HAP-1 (cell line): ENCODE measurements around the gene ETV2.

Experiments used
- DNase-seq, 2 experiments: peaks; one replicate each; pipeline ENCODE4 v3.0.0-alpha.2; 2016 to 2020; ENCODE audit warnings: low spot score in 2 of 2
- H3K27me3 ChIP-seq: fragments of 250-450 bp; sonication (Bioruptor Pico); 2 replicates; pipeline ENCODE4 v1.5.1; 2020; ENCODE audit warnings: low read depth, mild to moderate bottlenecking, moderate library complexity
- H3K36me3 ChIP-seq: fragments of 250-450 bp; sonication (Bioruptor Pico); replicated peaks from 2 replicates; pipeline ENCODE4 v1.5.1; 2020; ENCODE audit warnings: mild to moderate bottlenecking
- H3K4me1 ChIP-seq: fragments of 250-450 bp; sonication (Bioruptor Pico); 2 replicates; pipeline ENCODE4 v1.5.1; 2020; ENCODE audit warnings: mild to moderate bottlenecking
- H3K4me3 ChIP-seq: fragments of 250-450 bp; sonication (Bioruptor Pico); 2 replicates; pipeline ENCODE4 v1.5.1; 2020; ENCODE audit warnings: mild to moderate bottlenecking, moderate library complexity
- H3K9me3 ChIP-seq: fragments of 250-450 bp; sonication (Bioruptor Pico); 2 replicates; pipeline ENCODE4 v1.5.1; 2020; ENCODE audit warnings: mild to moderate bottlenecking, moderate library complexity
- in situ Hi-C: fragments of 300-500 bp; cut with MboI; formaldehyde crosslinking; loops from 3 replicates; pipeline ENCODE4 v1.14.3; 2020; ENCODE audit warnings: low sequenced_read_pairs, inconsistent platforms, mixed read lengths

The ETV2 gene

DNA sequence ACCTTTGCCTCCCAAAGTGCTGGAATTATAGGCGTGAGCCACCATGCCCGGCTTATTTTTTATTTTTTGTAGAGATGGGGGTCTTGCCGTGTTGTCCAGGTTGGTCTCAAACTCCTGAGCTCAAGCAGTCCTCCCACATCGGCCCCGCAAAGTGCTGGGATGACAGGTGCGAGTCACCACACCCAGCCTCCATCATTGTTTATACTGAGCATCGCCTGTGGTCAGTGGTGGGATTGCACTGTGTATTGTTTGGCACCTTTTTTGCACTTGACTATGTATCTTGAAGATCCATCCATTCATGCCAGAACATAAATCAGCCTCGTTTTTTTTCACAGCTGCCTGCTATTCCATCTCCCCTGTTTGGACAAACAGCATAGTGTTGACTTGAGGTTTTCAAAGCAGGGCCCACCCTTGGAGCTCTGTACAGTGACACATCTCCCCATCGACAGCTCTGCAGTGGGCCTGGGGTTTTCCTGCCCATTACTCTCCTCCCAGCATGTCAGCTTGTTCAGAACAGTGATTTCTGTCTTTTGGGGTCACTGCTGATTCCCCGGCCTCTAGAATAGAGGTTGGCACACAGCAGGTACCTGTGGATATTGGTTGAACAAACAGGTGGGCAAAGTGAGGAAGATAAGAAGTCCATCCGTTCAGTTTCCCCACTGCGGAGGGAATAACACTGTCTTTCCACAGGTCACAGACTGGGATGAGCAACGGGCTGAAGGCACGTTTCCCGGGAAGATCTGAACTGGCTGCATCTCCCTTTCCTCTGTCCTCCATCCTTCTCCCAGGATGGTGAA, 16.6 kb downstream of the ETV2 start:
- peaks cover 50% of the 10 kb centered on the region for H3K36me3 ChIP-seq
- DNase-seq: no peak
- H3K9me3 ChIP-seq: no peaks in the 10 kb centered on the region
- H3K27me3 ChIP-seq: no peaks in the 10 kb centered on the region
- in situ Hi-C loops: no loop called here
- H3K4me1 ChIP-seq: no peaks in the 10 kb centered on the region
- no peak overlapping the region for H3K4me3 ChIP-seq

DNA sequence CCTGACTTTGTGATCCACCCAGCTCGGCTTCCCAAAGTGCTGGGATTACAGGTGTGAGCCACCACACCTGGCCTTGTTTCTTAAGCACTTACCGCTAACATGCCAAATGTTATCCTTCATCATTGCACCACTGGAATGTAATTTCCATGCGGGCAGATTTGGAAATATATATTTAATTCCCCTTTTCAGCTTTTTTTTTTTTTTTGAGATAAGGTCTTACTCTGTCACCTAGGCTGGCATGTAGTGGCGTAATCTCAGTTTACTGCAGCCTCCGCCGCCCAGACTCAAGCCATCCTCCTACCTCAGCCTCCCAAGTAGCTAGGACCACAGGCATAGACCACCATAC, 20.4 kb downstream of the ETV2 start:
- in situ Hi-C loops: no loop called here
- DNase-seq: no peak
- Histone ChIP-seq H3K9me3 (no peaks in the 10 kb centered on the region), H3K27me3 (no peaks in the 10 kb centered on the region), H3K4me1 (peaks cover 4% of the 10 kb centered on the region), H3K36me3 (peaks cover 15% of the 10 kb centered on the region), H3K4me3 (no peak overlapping the region)

DNA sequence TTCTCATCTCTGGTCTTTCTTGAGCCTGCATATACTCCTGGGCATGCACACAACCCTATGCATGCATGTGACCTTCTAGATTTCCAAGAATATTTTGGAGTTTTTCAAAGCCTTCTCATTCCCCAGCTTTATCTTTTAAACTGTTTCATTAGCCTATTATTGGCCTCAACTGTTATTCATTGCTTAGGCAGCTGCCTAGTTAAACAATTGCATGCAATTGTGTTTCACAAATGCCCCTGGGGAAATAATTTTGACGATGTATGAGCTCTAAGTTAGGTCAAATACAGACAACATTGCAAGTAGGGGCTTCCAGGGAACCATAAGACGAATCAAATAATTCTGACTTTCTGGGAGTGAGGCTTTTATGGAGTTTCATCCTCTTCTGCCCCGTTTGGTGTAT, 22.4 kb downstream of the ETV2 start:
- H3K27me3 ChIP-seq: 0 out of 2 replicates have a peak, but pooled peaks cover 1% of the 10 kb centered on the region
- H3K36me3 ChIP-seq: no peaks in the 10 kb centered on the region
- no peak for DNase-seq
- H3K4me3 ChIP-seq: no peak overlapping the region
- no peaks in the 10 kb centered on the region for H3K9me3 ChIP-seq
- H3K4me1 ChIP-seq: peaks cover 4% of the 10 kb centered on the region
- in situ Hi-C loops: no loop called here

DNA sequence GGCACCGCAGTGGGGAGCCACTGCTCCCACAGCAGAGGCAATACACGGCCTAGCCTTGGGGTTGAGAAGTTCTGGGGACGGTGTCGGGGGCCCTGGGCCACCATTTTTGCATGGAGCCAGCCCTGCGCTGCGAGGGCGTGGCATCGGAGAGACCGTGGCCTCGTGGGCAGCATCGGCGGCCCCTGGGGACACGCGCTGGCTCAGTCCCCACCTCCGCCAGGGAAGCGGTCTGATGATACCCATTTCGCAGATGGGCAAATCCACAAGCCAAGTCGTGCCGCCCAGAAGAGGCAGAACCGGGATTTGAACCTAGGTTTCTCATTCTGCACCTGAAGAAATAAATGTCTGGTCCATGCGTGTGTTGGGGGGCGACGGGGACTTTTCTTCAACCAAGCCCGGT, 23.6 kb downstream of the ETV2 start:
- in situ Hi-C loops: no loop called here
- Histone ChIP-seq H3K9me3 (no peaks in the 10 kb centered on the region), H3K27me3 (peaks cover 9% of the 10 kb centered on the region; the same call in 1 of the 2 replicates)

DNA sequence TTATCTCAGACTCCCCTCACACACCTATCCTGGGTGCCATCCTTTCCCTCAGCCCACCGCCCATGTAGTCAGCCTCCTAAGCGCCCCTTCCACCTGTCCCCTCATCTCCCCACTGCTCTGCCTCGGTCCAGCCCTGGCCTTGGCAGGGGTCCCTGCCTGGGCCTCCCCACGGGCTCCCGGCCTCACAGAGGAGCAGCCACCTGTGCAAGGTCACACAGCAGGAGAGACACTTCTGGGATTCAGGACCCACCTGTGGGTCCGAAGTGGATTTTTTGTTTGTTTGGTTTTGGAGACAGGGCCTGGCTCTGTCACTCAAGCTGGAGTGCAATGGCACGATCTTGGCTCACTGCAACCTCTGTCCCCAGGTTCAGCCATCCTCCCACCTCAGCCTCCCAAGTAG, 24.1 kb downstream of the ETV2 start:
- Histone ChIP-seq H3K36me3 (no peaks in the 10 kb centered on the region), H3K4me3 (no peak overlapping the region), H3K4me1 (peaks cover 4% of the 10 kb centered on the region), H3K27me3 (peaks cover 9% of the 10 kb centered on the region; the same call in 1 of the 2 replicates), H3K9me3 (no peaks in the 10 kb centered on the region)
- DNase-seq: no peak
- in situ Hi-C loops: no loop called here

More for the DNA sequence above, 23.6 kb downstream of the ETV2 start:
- DNase-seq: no peak
- Histone ChIP-seq H3K4me1 (peaks cover 4% of the 10 kb centered on the region), H3K36me3 (no peaks in the 10 kb centered on the region), H3K4me3 (no peak overlapping the region)

DNA sequence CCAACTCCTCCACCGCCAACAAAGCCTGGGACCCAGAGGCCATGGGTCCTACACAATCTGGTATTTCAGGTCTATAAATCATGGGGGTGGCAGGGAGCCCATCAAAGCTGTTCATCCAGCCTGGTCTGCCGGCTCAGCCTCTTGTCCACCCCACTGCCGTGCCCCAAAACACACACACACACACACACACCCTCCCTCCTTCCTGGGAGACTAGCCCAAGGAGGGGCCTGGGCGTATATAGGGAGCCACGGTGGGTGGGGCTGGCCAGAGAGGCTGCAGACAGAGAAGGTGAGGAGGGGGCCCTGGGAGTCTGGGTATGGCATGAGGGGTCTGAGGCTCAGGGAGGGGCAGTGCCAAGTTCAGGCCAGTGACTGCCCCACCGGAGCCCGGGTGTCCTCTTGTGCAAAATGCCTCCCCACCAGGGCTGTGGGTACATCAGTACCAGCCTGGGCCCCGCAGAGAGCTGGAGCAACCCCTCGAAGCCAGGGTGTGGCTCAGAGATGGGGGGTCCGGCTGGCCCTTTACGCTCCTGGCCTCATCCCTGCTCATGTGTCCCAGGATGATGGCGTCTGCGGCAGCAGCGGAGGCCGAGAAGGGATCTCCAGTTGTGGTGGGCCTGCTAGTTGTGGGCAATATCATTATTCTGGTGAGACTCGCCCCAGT, 24.8 kb downstream of the ETV2 start, which contains the start of gene UPK1A:
UPK1A (plus strand) TSS at position 267 of the 663 bp plus-strand sequence; CDS start at position 563, 296 bp downstream.
- peaks cover 4% of the 10 kb centered on the region for H3K4me1 ChIP-seq
- no peaks in the 10 kb centered on the region for H3K9me3 ChIP-seq
- DNase-seq: no peak
- no peaks in the 10 kb centered on the region for H3K36me3 ChIP-seq
- no peak within 1 kb of the TSS for H3K4me3 ChIP-seq
- H3K27me3 ChIP-seq: peaks cover 14% of the 10 kb centered on the region; the same call in 1 of the 2 replicates
- in situ Hi-C loops: no loop called here

DNA sequence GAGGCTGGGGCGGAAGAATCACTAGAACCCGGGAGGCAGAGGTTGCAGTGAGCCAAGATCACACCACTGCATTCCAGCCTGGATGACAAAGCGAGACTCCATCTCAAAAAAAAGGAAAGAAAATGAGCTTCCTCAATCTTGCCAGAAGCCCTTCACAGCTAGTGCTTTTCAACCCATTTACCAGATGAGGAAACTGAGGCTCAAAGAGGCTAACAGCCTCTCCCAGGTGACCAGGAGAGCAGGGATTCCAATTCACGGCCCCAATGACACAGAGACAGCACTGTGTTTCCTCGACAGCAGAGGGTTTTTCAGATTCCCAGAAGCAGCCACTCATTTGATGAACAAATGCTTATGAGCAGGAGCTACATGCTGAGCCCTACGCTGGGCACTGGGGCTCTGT, 28.0 kb downstream of the ETV2 start:
- Histone ChIP-seq H3K4me3 (no peak overlapping the region), H3K27me3 (peaks cover 21% of the 10 kb centered on the region; the same call in 1 of the 2 replicates), H3K9me3 (no peaks in the 10 kb centered on the region), H3K4me1 (0 out of 2 replicates have a peak, but pooled peaks cover 2% of the 10 kb centered on the region), H3K36me3 (no peaks in the 10 kb centered on the region)
- DNase-seq: no peak
- in situ Hi-C loops: no loop called here

DNA sequence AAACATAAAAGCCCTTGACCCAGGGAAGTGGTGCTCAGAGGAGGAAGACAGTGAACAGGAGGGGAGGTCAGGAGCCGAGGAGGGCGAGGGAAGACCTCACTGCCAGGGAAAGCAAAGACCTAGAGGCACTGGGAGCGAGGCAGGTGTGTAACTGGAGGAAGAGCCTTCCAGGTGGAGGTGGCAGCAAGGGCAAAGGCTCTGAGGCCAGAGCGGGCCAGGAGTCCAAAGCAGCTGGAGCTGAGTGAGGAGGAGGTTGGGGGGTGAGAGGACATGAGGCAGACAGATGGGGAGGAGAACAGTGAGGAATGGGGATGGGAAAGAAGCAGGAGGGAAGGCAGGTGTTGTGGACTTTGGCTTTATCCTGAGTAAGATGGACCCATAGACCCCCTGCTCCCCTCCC, 28.4 kb downstream of the ETV2 start:
- Histone ChIP-seq H3K36me3 (no peaks in the 10 kb centered on the region), H3K27me3 (peaks cover 21% of the 10 kb centered on the region; the same call in 1 of the 2 replicates), H3K9me3 (no peaks in the 10 kb centered on the region), H3K4me3 (no peak overlapping the region), H3K4me1 (0 out of 2 replicates have a peak, but pooled peaks cover 2% of the 10 kb centered on the region)
- DNase-seq: no peak
- in situ Hi-C loops: no loop called here

DNA sequence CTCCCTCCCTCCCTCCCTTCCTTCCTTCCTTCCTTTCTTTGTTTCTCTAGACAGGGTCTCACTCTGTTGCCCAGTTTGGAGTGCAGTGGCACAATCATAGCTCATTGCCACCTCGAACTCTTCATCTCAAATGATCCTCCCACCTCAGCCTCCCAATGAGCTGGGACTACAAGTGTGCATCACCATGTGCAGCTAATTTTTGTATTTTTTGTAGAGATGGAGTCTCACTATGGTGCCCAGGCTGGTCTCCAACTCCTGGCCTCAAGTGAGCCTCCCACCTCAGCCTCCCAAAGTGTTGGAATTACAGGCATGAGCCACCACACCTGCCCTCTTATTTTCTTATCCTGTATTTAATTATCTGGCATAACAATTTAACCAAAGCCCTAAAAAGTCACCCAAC, 29.1 kb downstream of the ETV2 start:
- no peak for DNase-seq
- H3K36me3 ChIP-seq: no peaks in the 10 kb centered on the region
- in situ Hi-C loops: no loop called here
- 0 out of 2 replicates have a peak, but pooled peaks cover 2% of the 10 kb centered on the region for H3K4me1 ChIP-seq
- no peak overlapping the region for H3K4me3 ChIP-seq
- H3K9me3 ChIP-seq: no peaks in the 10 kb centered on the region
- peaks cover 21% of the 10 kb centered on the region; the same call in 1 of the 2 replicates for H3K27me3 ChIP-seq

DNA sequence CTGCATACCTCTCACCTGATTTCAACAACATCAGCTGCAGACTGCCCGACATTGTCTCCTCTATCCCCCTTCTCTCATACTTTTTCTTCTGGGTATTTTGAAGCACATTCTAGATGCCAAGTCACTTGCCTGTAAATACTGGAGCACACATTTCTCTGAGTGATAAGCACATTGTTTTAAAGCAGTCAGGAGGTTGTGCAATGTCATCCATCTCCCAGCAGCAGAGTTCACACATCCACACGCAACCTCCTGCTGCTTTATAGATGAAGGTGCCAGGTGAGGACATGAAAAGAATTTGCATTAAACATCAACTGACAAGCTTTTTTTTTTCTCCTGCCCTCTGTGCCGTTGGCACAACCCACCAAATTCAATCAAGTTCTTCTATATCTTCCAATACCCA, 30.3 kb downstream of the ETV2 start:
- H3K4me3 ChIP-seq: no peak overlapping the region
- no peaks in the 10 kb centered on the region for H3K9me3 ChIP-seq
- H3K4me1 ChIP-seq: 0 out of 2 replicates have a peak, but pooled peaks cover 2% of the 10 kb centered on the region
- in situ Hi-C loops: no loop called here
- peaks cover 21% of the 10 kb centered on the region; the same call in 1 of the 2 replicates for H3K27me3 ChIP-seq
- H3K36me3 ChIP-seq: no peaks in the 10 kb centered on the region
- no peak for DNase-seq

DNA sequence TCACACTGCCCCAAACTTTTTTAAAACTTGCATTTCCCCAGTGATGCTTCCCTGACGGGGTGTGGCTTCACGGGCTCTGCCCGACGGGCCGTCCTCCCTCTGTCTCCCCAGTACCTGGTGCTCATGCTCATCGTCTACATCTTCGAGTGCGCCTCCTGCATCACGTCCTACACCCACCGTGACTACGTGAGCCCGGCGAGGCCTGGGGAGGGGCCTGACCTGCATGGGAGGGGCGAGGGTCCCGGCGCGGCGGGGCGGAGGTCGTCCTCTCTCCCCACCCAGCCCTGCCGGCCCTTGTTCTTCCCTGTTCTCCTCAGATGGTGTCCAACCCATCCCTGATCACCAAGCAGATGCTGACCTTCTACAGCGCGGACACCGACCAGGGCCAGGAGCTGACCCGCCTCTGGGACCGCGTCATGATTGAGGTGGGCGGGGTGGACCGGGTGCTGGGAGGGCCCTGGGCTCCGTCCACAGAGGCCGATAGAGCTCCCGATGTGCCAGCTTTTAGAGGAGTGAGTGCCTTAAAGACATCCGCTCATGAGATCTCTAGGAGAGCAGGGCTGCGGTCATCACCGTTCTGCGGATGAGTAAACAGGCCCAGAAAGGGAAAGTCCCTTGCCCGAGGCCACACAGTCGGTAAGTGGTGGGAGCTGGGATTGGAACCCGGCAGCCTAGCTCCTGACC, 31.7 kb downstream of the ETV2 start:
- Histone ChIP-seq H3K4me3 (peak overlapping the region; percentile 31), H3K4me1 (0 out of 2 replicates have a peak, but pooled peaks cover 2% of the 10 kb centered on the region), H3K27me3 (peaks cover 21% of the 10 kb centered on the region; the same call in 1 of the 2 replicates), H3K9me3 (no peaks in the 10 kb centered on the region), H3K36me3 (no peaks in the 10 kb centered on the region)
- in situ Hi-C loops: no loop called here
- peak; percentile 15 to 70 for DNase-seq

DNA sequence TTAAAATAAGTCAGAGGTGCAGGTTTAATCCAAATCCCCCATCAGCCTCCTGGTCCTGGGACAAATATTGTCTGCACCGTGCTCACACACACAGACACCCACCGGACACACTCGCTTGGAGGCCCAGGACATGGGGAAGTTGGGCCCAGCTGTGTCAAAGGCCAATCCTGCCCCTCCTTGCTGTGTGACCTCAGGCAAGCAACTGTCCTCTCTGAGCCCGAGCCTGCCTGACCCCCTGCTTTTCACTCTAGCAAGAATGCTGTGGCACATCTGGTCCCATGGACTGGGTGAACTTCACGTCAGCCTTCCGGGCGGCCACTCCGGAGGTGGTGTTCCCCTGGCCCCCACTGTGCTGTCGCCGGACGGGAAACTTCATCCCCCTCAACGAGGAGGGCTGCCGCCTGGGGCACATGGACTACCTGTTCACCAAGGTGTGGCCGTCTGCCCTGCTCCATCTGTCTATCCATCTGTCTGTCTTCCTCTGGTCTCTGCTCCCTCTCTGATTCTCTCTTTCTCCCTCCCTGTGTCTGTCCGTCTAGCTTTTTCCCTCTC, 34.1 kb downstream of the ETV2 start:
- DNase-seq: no peak
- Histone ChIP-seq H3K27me3 (peaks cover 12% of the 10 kb centered on the region; the same call in 1 of the 2 replicates), H3K36me3 (no peaks in the 10 kb centered on the region), H3K4me1 (0 out of 2 replicates have a peak, but pooled peaks cover 2% of the 10 kb centered on the region), H3K4me3 (no peak overlapping the region), H3K9me3 (no peaks in the 10 kb centered on the region)
- in situ Hi-C loops: no loop called here

DNA sequence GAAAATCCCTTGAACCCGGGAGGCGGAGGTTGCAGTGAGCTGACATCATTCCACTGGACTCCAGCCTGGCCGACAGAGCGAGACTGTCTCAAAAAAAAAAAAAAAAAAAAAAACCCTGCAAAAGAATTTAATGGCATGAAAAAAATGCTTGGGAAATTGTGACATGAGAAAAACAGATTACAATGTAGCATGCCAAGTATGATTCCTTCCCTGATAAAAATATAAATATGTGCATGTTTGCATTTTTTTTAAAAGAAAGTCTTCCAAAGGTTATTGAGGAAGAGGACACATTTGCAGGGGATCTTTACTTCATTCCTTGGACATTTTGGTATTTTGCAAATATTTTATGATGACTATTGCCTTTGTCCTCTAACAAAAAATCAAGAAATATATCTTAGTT, 48.3 kb downstream of the ETV2 start:
- no peaks in the 10 kb centered on the region for H3K36me3 ChIP-seq
- in situ Hi-C loops: no loop called here
- DNase-seq: no peak
- no peaks in the 10 kb centered on the region for H3K4me1 ChIP-seq
- H3K9me3 ChIP-seq: no peaks in the 10 kb centered on the region
- H3K4me3 ChIP-seq: no peak overlapping the region
- H3K27me3 ChIP-seq: no peaks in the 10 kb centered on the region
